ENCODE data around the gene C2CD2L.
"Not testable (repeated sequence)": the region's sequence is repeated elsewhere in the genome, so short reads cannot be mapped to it uniquely, and the experiment has no call there.

Gene C2CD2L

GRCh38 chr11:119106564-119107537 is at the start of gene C2CD2L:
Gene C2CD2L (plus strand): TSS chr11:119107344. CDS start chr11:119107742, 398 bp downstream.
- peak; percentile 89 for DNase-seq (ENCODE audit: low spot score)

- DNase-seq (ENCODE audit: low spot score): not testable (repeated sequence)
Observed at GRCh38 chr11:119059128-119059527, 48.0 kb upstream of the C2CD2L start.

GRCh38 chr11:119061256-119061655 is 45.9 kb upstream of the C2CD2L start:
- no peak for DNase-seq (ENCODE audit: low spot score)

- DNase-seq (ENCODE audit: low spot score): no peak
Observed at GRCh38 chr11:119062779-119063178, 44.4 kb upstream of the C2CD2L start.

- no peak for DNase-seq (ENCODE audit: low spot score)
Observed at GRCh38 chr11:119065369-119065768, 41.8 kb upstream of the C2CD2L start.

- peak; percentile 96 for DNase-seq (ENCODE audit: low spot score)
Observed at GRCh38 chr11:119067371-119068222, 39.5 kb upstream of the C2CD2L start, which contains the start of gene VPS11. Gene VPS11 (plus strand): TSS chr11:119067818. CDS start chr11:119067824, 6 bp downstream.

- DNase-seq (ENCODE audit: low spot score): no peak
Observed at GRCh38 chr11:119077839-119078238, 29.3 kb upstream of the C2CD2L start.

GRCh38 chr11:119078675-119079420 is 28.3 kb upstream of the C2CD2L start:
- no peak for DNase-seq (ENCODE audit: low spot score)

GRCh38 chr11:119081682-119082260 is 25.4 kb upstream of the C2CD2L start:
- DNase-seq (ENCODE audit: low spot score): peak; percentile 91

- DNase-seq (ENCODE audit: low spot score): peak; percentile 98
Observed at GRCh38 chr11:119084663-119085436, 22.3 kb upstream of the C2CD2L start, which contains the start of gene HMBS. Gene HMBS (plus strand): TSS chr11:119084881. CDS start chr11:119085034, 153 bp downstream.

GRCh38 chr11:119085437-119085847 is 21.7 kb upstream of the C2CD2L start:
- no peak for DNase-seq (ENCODE audit: low spot score)

GRCh38 chr11:119087123-119087522 is 20.0 kb upstream of the C2CD2L start:
- DNase-seq (ENCODE audit: low spot score): no peak

- no peak for DNase-seq (ENCODE audit: low spot score)
Observed at GRCh38 chr11:119087747-119088241, 19.4 kb upstream of the C2CD2L start.

GRCh38 chr11:119088406-119088805 is 18.7 kb upstream of the C2CD2L start:
- no peak for DNase-seq (ENCODE audit: low spot score)

- no peak for DNase-seq (ENCODE audit: low spot score)
Observed at GRCh38 chr11:119089319-119089718, 17.8 kb upstream of the C2CD2L start.

GRCh38 chr11:119091178-119091577 is 16.0 kb upstream of the C2CD2L start:
- DNase-seq (ENCODE audit: low spot score): no peak

GRCh38 chr11:119091966-119092879 is 14.9 kb upstream of the C2CD2L start:
- DNase-seq (ENCODE audit: low spot score): no peak

- DNase-seq (ENCODE audit: low spot score): no peak
Observed at GRCh38 chr11:119092880-119093842, 14.0 kb upstream of the C2CD2L start.
